ENCODE measurements around the gene SNED1.

SNED1 gene

DNA sequence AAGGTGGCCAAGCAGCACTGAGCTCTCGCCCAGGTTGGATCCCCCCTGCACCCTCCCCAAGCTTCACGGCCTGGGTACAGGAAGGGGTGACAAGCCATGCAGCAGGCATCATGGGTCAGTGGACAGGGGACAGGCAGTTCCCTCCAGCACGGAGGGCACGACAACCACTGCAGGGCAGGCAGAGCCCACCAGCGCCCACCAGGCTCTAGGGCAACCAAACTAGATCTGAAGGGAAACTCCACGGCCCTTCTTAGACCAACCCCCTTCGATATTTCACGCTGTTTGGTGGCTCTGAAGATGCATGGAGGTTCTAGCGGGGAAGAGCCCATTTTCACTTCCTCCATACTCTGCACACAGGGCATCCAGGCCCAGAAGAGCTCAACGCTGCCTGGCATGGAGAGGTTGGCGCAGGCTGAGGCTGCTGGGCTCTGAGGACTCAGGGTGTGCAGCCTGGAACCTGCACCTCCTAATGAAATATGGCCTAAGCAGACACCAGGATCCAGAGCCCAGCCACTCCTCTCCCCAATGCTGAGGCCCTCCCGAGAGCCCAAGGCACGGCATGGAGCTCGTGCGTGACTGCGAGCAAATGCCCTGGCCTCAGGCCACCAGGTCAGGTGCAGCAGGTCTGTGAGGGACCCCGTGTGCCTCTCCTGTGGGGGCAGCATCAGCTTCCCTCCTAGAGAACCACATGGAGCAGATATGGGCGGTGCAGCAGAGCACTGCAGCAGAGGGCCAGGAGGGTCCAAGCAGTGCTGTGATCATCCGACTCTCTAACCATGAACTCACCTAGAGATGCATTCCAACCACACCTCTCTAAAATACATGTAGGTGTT, 112.4 kb downstream of the SNED1 start:
- DNase-seq: no peak

- DNase-seq: peak; percentile 42
Observed at GRCh38 chr2:241111440-241111805, 113.0 kb downstream of the SNED1 start.

- DNase-seq: no peak
Observed at GRCh38 chr2:241112046-241112445, 113.6 kb downstream of the SNED1 start.

GRCh38 chr2:241112592-241112991, 114.2 kb downstream of the SNED1 start:
- DNase-seq: peak; percentile 57

DNA sequence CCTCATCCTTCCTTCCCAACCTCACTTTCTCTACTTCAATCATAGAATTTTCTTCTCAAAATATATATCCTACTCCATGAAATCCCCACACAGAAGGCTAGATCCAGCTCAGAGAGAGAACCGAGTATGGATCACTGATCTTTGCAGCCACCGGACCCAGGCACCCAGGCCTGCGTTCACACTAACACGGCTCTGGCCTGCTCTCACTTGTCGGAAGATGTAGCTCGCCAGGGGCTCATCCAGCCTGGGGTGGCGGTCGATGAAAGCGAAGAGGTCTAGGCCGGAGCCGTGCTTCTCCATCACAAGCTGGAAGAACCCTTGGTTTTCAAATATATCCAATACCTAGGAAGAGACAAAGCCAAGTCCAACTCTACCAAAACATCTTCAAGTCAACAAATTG, 116.4 kb downstream of the SNED1 start:
- DNase-seq: no peak

DNA sequence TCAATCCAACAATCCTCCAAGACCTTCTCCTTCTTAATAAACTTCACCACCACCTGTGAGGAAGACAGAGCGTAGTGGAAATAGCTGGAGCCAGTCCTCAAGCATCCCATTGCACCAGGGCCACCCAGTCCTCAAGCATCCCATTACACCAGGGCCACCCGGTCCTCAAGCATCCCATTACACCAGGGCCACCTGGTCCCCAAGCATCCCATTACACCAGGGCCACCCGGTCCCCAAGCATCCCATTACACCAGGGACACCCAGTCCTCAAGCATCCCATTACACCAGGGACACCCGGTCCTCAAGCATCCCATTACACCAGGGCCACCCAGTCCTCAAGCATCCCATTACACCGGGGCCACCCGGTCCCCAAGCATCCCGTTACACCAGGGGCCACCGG, 116.9 kb downstream of the SNED1 start:
- DNase-seq: no peak

GRCh38 chr2:241116606-241117560, 118.5 kb downstream of the SNED1 start:
- DNase-seq: no peak

DNA sequence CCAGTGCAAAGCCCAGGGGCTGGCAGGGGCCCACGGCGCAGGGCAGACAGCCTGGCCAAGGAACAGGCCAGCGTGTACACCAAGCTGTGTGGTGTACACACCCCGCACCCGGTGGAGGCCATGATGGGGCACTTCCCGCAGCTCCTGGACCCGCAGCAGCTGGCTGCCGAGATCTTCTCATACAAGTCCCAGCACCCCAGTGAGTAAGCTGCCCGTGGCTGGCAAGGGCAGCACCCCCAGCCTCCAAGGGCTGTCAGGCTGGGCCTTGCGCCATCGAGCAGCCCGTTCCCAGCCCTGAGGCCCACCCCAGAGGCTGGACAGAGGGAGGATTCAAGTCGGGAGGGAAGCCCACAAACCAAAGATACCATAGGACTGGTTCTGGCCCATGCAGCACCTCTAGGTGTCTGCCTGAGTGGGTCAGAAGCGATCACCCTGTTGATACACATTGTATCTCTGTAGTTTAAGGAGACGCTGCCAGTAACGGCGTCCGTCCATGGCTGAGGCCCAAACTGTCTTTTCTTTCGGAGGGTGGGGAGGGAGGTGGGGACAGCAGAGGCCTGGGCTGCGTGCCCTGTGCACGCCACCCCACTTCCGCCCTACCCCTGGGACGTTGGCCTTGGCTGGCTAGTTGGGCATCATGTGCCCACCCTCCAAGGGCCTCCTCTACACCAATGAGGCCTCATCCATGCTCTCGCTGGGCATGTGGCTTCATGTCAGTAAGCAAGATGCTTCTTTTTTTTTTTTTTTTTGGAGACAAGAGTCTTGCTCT, 120.5 kb downstream of the SNED1 start:
- no peak for DNase-seq

DNA sequence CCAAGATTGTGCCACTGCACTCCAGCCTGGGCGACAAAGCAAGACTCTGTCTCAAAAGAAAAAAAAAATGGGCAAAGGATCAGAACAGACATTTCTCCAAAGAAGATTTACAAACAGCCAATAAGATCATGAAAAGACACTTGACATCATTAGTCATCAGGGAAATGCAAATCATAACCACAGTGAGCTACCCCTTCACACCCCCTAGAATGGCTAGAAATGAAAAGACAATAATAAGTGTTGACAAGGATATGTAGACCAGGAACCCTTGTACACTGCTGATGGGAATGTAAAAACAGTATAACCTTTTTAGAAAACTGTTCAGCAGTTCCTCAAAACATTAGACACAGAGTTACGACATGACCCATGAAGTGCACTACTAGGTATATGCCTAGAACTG, 122.0 kb downstream of the SNED1 start:
- DNase-seq: no peak

- no peak for DNase-seq
Observed at GRCh38 chr2:241121008-241121407, 122.6 kb downstream of the SNED1 start.

DNA sequence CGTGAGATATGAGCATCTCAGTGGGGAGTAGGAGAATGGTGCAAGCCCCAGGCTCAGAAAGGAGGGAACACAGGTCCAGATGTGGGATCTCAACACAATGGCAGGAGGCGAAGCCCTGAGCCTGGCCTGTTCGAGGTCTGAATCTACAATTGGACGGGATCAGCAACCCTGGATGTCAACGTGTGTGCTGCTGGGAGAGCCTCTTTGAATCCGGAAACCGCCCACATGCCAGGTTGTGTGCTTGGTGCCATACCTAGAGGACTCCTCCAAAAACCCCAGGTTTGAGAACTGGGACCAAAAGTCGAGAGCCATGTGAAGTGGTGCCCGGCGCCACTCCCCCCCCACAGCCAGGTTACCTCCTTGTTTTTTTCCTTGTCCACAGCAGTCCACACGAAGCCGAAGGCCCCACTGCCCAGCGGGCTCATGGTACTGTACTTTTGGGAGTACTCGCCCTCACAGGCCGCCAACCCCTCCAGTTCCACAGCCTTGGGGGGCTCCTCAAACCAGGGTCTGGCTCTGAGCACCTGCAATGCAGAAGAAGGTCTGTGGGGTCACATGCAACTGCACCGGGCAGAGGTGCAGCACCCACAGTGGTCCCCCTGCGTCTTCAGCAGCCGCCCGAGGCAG, 124.1 kb downstream of the SNED1 start:
- no peak for DNase-seq

DNA sequence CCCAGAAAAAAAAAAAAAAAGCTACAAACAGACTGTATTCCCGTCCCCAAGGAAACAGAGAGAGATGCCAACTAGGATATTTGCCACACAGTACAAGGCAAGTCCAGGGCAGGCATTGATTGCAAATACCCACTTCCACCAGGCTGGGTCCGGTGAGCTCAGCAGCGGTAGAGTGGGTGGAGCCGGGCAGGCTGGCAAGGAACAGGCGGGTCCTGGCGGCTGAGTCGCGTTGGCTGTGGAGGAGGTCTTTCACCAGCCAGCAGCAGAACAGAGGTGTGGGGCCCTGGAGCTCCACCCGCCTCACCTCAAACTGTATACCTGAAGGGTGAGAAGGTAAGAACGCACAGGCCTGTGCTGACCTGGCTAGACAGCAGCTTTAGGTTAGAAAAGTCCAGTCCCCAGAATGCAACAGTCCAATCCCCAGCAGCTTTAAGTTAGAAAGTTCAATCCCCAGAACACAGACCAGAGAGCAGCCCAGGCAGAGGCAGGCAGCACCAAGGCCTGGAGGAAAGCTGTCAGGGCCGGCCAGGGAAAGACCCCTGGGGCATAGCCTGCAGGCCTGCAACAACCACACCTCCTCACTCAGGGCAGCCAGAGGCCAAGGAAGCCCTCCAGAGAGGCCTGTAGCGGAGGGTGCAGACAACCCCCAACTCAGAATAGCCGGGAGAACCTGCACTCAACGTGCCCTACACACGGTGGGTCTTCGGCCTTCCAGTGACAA, 125.6 kb downstream of the SNED1 start:
- peak; percentile 64 for DNase-seq

DNA sequence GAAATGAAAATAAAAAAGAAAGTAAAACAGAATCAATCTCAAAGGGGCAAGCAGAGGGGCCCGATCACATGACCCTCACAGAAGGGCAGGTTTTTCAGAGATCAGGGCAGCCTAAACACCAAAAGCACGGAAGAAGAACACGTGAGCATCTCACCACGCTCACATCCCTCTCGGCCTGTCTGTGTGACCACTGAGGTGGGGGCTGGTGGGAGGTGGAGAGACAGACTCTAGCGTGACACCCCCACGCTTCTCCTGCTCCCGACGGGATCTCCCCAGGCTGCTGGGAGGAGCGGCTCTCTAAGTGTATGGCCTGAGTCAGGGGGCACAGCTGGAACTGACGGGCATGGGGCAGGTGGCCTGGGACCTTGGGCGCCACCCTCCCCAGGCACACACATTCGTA, 127.2 kb downstream of the SNED1 start:
- no peak for DNase-seq

- no peak for DNase-seq
Observed at GRCh38 chr2:241126201-241126611, 127.8 kb downstream of the SNED1 start.

DNA sequence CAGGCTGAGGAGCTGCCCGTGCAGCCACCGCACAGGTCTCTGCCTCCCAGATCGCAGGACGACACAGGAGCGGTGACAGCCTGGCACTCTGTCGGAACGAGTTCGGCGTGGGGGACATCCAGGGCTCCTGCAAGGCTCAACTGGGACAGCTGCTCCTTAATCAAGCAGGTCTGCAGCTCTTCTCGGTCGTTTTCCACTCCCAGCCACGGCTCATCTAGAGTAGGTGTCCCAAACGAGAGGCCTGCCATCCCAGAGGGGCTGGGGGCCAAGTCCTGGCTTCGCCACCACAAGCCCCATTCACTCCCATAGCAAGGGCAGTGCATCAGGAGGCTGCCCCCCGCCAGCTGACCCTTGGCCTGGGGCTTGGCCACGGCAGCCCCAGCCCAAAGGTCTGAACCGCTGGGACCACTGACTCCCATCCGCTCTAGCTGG, 128.4 kb downstream of the SNED1 start:
- no peak for DNase-seq

GRCh38 chr2:241128266-241128665, 129.8 kb downstream of the SNED1 start:
- DNase-seq: no peak

DNA sequence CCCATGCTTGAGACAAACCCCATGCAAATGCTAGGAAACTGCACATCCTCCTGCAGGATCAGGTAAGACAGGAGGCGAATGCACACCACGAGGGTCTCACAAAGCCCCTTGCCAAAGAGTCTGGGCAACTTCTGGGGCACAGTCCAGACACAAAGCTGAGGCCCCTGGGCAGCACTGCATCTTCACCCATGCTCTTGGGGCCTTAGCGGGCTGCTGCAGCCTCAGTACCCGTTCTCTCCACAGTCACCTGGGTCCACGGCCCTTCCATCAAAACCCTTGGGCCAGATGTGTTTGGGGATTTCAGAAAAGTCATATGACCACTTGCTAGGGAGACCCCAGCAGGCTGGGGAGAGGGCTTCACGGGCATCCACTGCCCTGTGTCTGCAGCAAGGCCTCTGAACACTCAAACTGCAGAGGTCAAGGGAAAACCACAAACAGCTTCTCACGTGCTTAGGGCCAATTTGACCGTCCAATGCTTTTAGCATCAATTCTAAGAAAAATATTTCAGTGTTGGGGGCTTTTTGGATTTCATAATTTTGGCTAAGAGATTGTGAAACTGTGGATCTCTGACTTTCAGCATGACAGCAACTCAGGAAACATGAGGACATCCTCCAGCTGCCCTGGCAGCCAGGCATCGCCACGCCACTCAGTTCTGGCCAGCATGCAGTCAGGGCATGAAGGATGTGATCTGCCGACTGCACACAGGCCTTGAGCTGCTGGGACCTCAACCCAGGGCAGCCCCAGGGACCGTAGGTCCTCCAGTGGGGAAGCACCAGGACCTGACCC, 130.9 kb downstream of the SNED1 start:
- DNase-seq: no peak

- DNase-seq: no peak
Observed at GRCh38 chr2:241130316-241130715, 131.9 kb downstream of the SNED1 start.

DNA sequence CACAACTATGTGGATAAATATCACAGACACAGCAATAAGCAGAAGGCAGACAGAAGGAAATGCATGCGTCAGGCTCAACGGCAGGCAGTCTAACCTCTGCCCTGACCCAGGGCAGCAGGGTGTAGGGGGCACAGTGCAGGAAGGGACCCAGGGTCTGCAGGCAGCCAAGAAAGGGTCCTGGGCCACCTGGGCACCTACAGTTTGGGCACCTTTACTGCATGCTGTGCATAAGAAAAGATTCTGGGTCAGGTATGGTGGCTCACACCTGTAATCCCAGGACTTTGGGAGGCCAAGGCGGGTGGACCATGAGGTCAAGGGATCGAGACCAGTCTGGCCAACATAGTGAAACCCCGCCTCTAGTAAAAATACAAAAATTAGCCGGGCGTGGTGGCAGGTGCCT, 133.1 kb downstream of the SNED1 start:
- DNase-seq: no peak

GRCh38 chr2:241132538-241133435, 134.4 kb downstream of the SNED1 start:
- no peak for DNase-seq

Measured in CD4-positive, alpha-beta T cell treated with Interleukin-6 for 4 hours (primary cell).